Muscle of leg (tissue), 11 donors: Measurements from ENCODE around the gene VPS72. TPM values are rescaled to one million over a fixed set of nuclear protein-coding genes. Genes with fewer than 3 reads are reported as not detected.

Experiments
- DNase-seq: peaks from one replicate; pipeline ENCODE4 v3.0.0; 2013
- H3K27ac ChIP-seq: one replicate; pipeline ENCODE4 v1.5.1; 2013; ENCODE audit warnings: mild to moderate bottlenecking, low read length, control low read depth
- H3K27me3 ChIP-seq: one replicate; pipeline ENCODE4 v1.6.1; 2013; ENCODE audit warnings: low read length; ENCODE audit not compliant: control insufficient read depth, insufficient read depth
- H3K36me3 ChIP-seq: one replicate; pipeline ENCODE4 v1.6.1; 2013; ENCODE audit warnings: low read length; ENCODE audit not compliant: control insufficient read depth, insufficient read depth
- H3K4me1 ChIP-seq: one replicate; pipeline ENCODE4 v1.6.1; 2013; ENCODE audit warnings: low read length; ENCODE audit not compliant: control insufficient read depth, insufficient read depth
- H3K4me3 ChIP-seq: one replicate; pipeline ENCODE4 v1.5.1; 2013; ENCODE audit warnings: low read length, control low read depth
- H3K9me3 ChIP-seq: replicated peaks from 2 replicates; pipeline ENCODE4 v1.6.1; 2013; ENCODE audit warnings: low read depth, low read length; ENCODE audit not compliant: control insufficient read depth
- WGBS: methylation state at CpG from one replicate; pipeline ENCODE4 v1.1.5; 2013; ENCODE audit warnings: missing lambda C conversion rate; ENCODE audit not compliant: insufficient coverage; 5-methylcytosine and 5-hydroxymethylcytosine counted together
- polyA plus RNA-seq, 8 donors: library from polyadenylated mRNA; unstranded; fragments of 120-200 nt; gene quantifications; one replicate each; pipeline versions ENCODE4 v1.2.1 to v1.2.3, GENCODE V29; 2013; ENCODE audit warnings: inconsistent platforms in 1 of 8, low replicate concordance in 1 of 8; ENCODE audit not compliant: insufficient read length in 8 of 8, insufficient read depth in 1 of 8
- total RNA-seq: library from RNA; stranded (reverse); fragments of 120-200 nt; gene quantifications from one replicate; pipeline ENCODE4 v1.2.4, GENCODE V29; 2013

Gene VPS72
- total and polyA plus RNA-seq, 9 donors, result 44.2 to 59.9 (median 52.1) TPM

- no peaks in the 10 kb centered on the region for H3K9me3 ChIP-seq
- WGBS, result 94% methylated on average over 7 of the region's 7 CpGs
- DNase-seq, result no peak
- H3K27ac ChIP-seq, result no peak overlapping the region
- no peaks in the 10 kb centered on the region for H3K27me3 ChIP-seq
- H3K4me3 ChIP-seq, result no peak overlapping the region
- peaks cover 66% of the 10 kb centered on the region for H3K36me3 ChIP-seq
- peaks cover 24% of the 10 kb centered on the region for H3K4me1 ChIP-seq
Observed at GRCh38 chr1:151134991-151135390, 55.0 kb downstream of the VPS72 start.

DNA sequence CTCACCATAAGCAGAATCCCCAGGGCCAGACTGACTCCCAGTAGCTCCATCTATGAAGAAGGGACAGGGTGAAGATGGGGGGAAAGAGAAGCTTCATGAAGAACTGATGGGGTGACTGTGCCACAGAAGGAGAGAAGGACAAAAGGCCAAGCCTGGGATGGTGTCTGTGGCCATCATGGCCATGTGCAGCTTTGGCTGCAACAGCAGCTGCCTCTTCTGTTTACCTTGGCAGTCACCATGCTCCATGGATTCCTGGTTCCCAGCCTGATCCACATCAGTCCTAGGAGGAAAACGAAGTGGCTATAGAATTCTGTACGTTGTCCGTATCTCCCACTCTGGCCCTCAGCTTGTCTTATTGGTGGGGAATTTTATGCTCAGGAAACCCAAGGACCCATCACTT lies 55.6 kb downstream of the VPS72 start:
- no peaks in the 10 kb centered on the region for H3K9me3 ChIP-seq
- H3K4me3 ChIP-seq, result no peak overlapping the region
- DNase-seq, result no peak
- peaks cover 24% of the 10 kb centered on the region for H3K4me1 ChIP-seq
- peaks cover 60% of the 10 kb centered on the region for H3K36me3 ChIP-seq
- no peaks in the 10 kb centered on the region for H3K27me3 ChIP-seq
- no peak overlapping the region for H3K27ac ChIP-seq
- WGBS, result no CpG with 5 or more reads among the region's 3 CpGs

GRCh38 chr1:151133018-151133806 lies 56.8 kb downstream of the VPS72 start:
- peaks cover 49% of the 10 kb centered on the region for H3K36me3 ChIP-seq

DNA sequence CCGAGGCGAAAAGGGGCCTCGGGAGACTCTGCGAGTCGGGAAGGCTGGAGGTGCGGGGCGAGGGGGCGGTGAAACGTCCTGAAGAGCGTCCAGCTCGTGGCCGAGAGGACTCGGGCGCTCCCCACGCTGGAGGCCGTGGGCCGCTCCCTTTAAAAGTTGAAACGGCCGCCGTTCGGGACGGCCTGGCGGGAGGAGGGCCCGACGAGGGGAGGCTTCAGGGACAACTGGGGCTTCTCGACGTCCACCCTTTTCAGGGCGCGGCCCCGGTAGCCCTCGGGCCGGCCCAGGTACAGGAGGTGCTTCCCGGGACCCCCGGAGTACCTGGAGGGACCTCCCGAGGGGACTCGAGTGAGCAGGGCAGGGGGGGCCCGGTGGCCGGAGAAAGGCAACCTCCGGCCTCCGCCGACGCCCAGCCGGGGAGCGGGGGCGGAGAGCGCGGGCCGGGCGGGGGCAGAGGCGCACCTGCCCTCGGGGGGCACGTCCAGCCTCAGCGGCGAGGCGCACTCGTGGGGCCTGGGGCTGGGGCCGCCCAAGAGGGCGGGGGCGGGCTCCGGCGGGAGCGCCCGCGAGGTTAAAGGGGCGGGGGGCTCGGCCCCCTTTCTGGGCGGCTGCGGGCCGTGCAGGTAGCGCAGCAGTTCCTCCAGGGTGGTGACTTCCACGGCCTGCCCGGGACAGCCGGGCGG lies 57.5 kb downstream of the VPS72 start:
- Histone ChIP-seq H3K4me1 (peaks cover 24% of the 10 kb centered on the region), H3K4me3 (no peak overlapping the region), H3K36me3 (peaks cover 42% of the 10 kb centered on the region), H3K27ac (peak overlapping the region; percentile 74), H3K27me3 (no peaks in the 10 kb centered on the region), H3K9me3 (no peaks in the 10 kb centered on the region)
- no peak for DNase-seq
- 40% methylated on average over 62 of the region's 74 CpGs for WGBS

More at GRCh38 chr1:151133018-151133806, 56.8 kb downstream of the VPS72 start:
- DNase-seq, result peak; percentile 44
- H3K4me3 ChIP-seq, result no peak overlapping the region
- WGBS, result 51% methylated on average over 57 of the region's 65 CpGs
- H3K27ac ChIP-seq, result no peak overlapping the region
- H3K27me3 ChIP-seq, result no peaks in the 10 kb centered on the region
- no peaks in the 10 kb centered on the region for H3K9me3 ChIP-seq
- H3K4me1 ChIP-seq, result peaks cover 24% of the 10 kb centered on the region

GRCh38 chr1:151131701-151132334 lies 58.2 kb downstream of the VPS72 start:
- Histone ChIP-seq H3K4me3 (peak overlapping the region; percentile 41), H3K9me3 (no peaks in the 10 kb centered on the region), H3K36me3 (peaks cover 37% of the 10 kb centered on the region), H3K27me3 (no peaks in the 10 kb centered on the region), H3K4me1 (peaks cover 24% of the 10 kb centered on the region), H3K27ac (peak overlapping the region; percentile 74)
- peak; percentile 65 for DNase-seq
- WGBS, result 12% methylated on average over 32 of the region's 39 CpGs

- H3K4me1 ChIP-seq, result peaks cover 24% of the 10 kb centered on the region
- H3K27ac ChIP-seq, result peak overlapping the region; percentile 74
- H3K4me3 ChIP-seq, result peak overlapping the region; percentile 41
- peaks cover 30% of the 10 kb centered on the region for H3K36me3 ChIP-seq
- H3K9me3 ChIP-seq, result no peaks in the 10 kb centered on the region
- DNase-seq, result peak; percentile 95
- 8% methylated on average over 43 of the region's 45 CpGs for WGBS
- no peaks in the 10 kb centered on the region for H3K27me3 ChIP-seq
Observed at GRCh38 chr1:151130987-151131586, 58.9 kb downstream of the VPS72 start.

GRCh38 chr1:151128800-151129199 lies 61.2 kb downstream of the VPS72 start:
- no peaks in the 10 kb centered on the region for H3K27me3 ChIP-seq
- H3K9me3 ChIP-seq, result no peaks in the 10 kb centered on the region
- peaks cover 7% of the 10 kb centered on the region for H3K36me3 ChIP-seq
- H3K27ac ChIP-seq, result no peak overlapping the region
- WGBS, result 80% methylated on average over 2 of the region's 6 CpGs
- no peak overlapping the region for H3K4me3 ChIP-seq
- H3K4me1 ChIP-seq, result peaks cover 23% of the 10 kb centered on the region
- DNase-seq, result no peak

Other genes starting within 250 kb of the VPS72 start
- gene CERS2, start 215.4 kb downstream of the VPS72 start, total RNA-seq, result 47.3 TPM
- 100 to 1,000 TPM in 2 of 8 donors, 10 to 100 TPM in 6; 62.3 to 111 (median 84.0) TPM for gene CERS2, start 215.4 kb downstream of the VPS72 start, polyA plus RNA-seq
- gene ANXA9, start 207.9 kb downstream of the VPS72 start, total RNA-seq, result 0.04 TPM
- 1 to 10 TPM; 2.1 to 3.5 (median 2.5) TPM for gene ANXA9, start 207.9 kb downstream of the VPS72 start, polyA plus RNA-seq
- gene MINDY1, start 183.3 kb downstream of the VPS72 start, total RNA-seq, result 15.7 TPM
- 10 to 100 TPM; 15.8 to 20.4 (median 17.0) TPM for gene MINDY1, start 183.3 kb downstream of the VPS72 start, polyA plus RNA-seq
- gene PRUNE1, start 181.7 kb downstream of the VPS72 start, total RNA-seq, result 19.3 TPM
- 10 to 100 TPM; 23.4 to 29.8 (median 25.6) TPM for gene PRUNE1, start 181.7 kb downstream of the VPS72 start, polyA plus RNA-seq
- gene BNIPL, start 153.6 kb downstream of the VPS72 start, total RNA-seq, result 0.53 TPM
- 1 to 10 TPM in 3 of 8 donors, under 1 TPM in 5; 0.22 to 5.1 (median 0.69) TPM for gene BNIPL, start 153.6 kb downstream of the VPS72 start, polyA plus RNA-seq
- 2.6 TPM for gene C1orf56, start 142.4 kb downstream of the VPS72 start, total RNA-seq
- 1 to 10 TPM; 4.7 to 8.6 (median 5.9) TPM for gene C1orf56, start 142.4 kb downstream of the VPS72 start, polyA plus RNA-seq
- 42.6 TPM for gene CDC42SE1, start 130.6 kb downstream of the VPS72 start, total RNA-seq
- gene CDC42SE1, start 130.6 kb downstream of the VPS72 start, polyA plus RNA-seq, result 10 to 100 TPM; 47.5 to 68.4 (median 54.3) TPM
- gene MLLT11, start 129.8 kb downstream of the VPS72 start, total RNA-seq, result 5.5 TPM
- 10 to 100 TPM; 11.0 to 20.1 (median 15.2) TPM for gene MLLT11, start 129.8 kb downstream of the VPS72 start, polyA plus RNA-seq
- 8.2 TPM for gene GABPB2, start 119.4 kb downstream of the VPS72 start, total RNA-seq
- 1 to 10 TPM; 3.7 to 6.3 (median 4.8) TPM for gene GABPB2, start 119.4 kb downstream of the VPS72 start, polyA plus RNA-seq
- gene SEMA6C, start 43.6 kb downstream of the VPS72 start, total RNA-seq, result 33.4 TPM
- gene SEMA6C, start 43.6 kb downstream of the VPS72 start, polyA plus RNA-seq, result 100 to 1,000 TPM in 1 of 8 donors, 10 to 100 TPM in 7; 56.3 to 112 (median 88.1) TPM
- 3.0 TPM for gene TNFAIP8L2, start 33.5 kb downstream of the VPS72 start, total RNA-seq
- gene TNFAIP8L2, start 33.5 kb downstream of the VPS72 start, polyA plus RNA-seq, result 1 to 10 TPM; 1.5 to 2.5 (median 2.1) TPM
- 14.1 TPM for gene LYSMD1, start 24.3 kb downstream of the VPS72 start, total RNA-seq
- gene LYSMD1, start 24.3 kb downstream of the VPS72 start, polyA plus RNA-seq, result 10 to 100 TPM; 10.2 to 12.9 (median 11.6) TPM
- gene SCNM1, start 24.1 kb downstream of the VPS72 start, total RNA-seq, result 53.6 TPM
- 10 to 100 TPM; 32.9 to 42.8 (median 36.7) TPM for gene SCNM1, start 24.1 kb downstream of the VPS72 start, polyA plus RNA-seq
- 15.2 TPM for gene TMOD4, start 14.2 kb downstream of the VPS72 start, total RNA-seq
- gene TMOD4, start 14.2 kb downstream of the VPS72 start, polyA plus RNA-seq, result 10 to 100 TPM; 15.4 to 38.4 (median 22.6) TPM
- gene PIP5K1A, start 8.4 kb upstream of the VPS72 start, total RNA-seq, result 27.1 TPM
- 10 to 100 TPM; 35.0 to 46.0 (median 38.3) TPM for gene PIP5K1A, start 8.4 kb upstream of the VPS72 start, polyA plus RNA-seq
- gene PSMD4, start 64.5 kb upstream of the VPS72 start, total RNA-seq, result 183 TPM
- 100 to 1,000 TPM; 122 to 141 (median 128) TPM for gene PSMD4, start 64.5 kb upstream of the VPS72 start, polyA plus RNA-seq
- gene ZNF687, start 92.1 kb upstream of the VPS72 start, total RNA-seq, result 8.5 TPM
- 10 to 100 TPM; 11.1 to 14.8 (median 13.7) TPM for gene ZNF687, start 92.1 kb upstream of the VPS72 start, polyA plus RNA-seq
- 31.4 TPM for gene PI4KB, start 137.2 kb upstream of the VPS72 start, total RNA-seq
- gene PI4KB, start 137.2 kb upstream of the VPS72 start, polyA plus RNA-seq, result 10 to 100 TPM; 43.6 to 59.1 (median 51.9) TPM
- 28.1 TPM for gene RFX5, start 157.1 kb upstream of the VPS72 start, total RNA-seq
- 10 to 100 TPM; 20.2 to 30.3 (median 24.6) TPM for gene RFX5, start 157.1 kb upstream of the VPS72 start, polyA plus RNA-seq
- 31.2 TPM for gene SELENBP1, start 182.5 kb upstream of the VPS72 start, total RNA-seq
- gene SELENBP1, start 182.5 kb upstream of the VPS72 start, polyA plus RNA-seq, result 10 to 100 TPM; 28.2 to 50.1 (median 37.6) TPM
- gene PSMB4, start 209.4 kb upstream of the VPS72 start, total RNA-seq, result 211 TPM
- gene PSMB4, start 209.4 kb upstream of the VPS72 start, polyA plus RNA-seq, result 100 to 1,000 TPM; 158 to 193 (median 184) TPM